Measurements from ENCODE around the gene LAX1. TPM values are rescaled to one million over a fixed set of nuclear protein-coding genes. Genes with fewer than 3 reads are reported as not detected.

Gene LAX1
- polyA plus RNA-seq, 2 of the 4 experiments (the other 2 are of a cell fraction) = not detected

GRCh38 chr1:203805689-203806088, 40.7 kb downstream of the LAX1 start:
- FAIRE-seq (no peak), DNase-seq (ENCODE audit: low read depth in 1 of 2, low spot score in 1 of 2) (no peak), ATAC-seq (no peak)
- no peak overlapping the region for H3K27ac ChIP-seq
- no peaks in the 10 kb centered on the region for H3K9me3 ChIP-seq
- TF ChIP-seq RARB (CRISPR knock-in tag; IDR thresholded peaks at IDR 0.05) = no peak
- TF ChIP-seq RAD21 (conservative IDR thresholded peaks at IDR 0.05 in 1 of 2, IDR thresholded peaks at IDR 0.05 in 1 of 2) = no peak
- peaks cover 2% of the 10 kb centered on the region; the same call in 1 of the 3 replicates for H3K4me1 ChIP-seq
- POLR2A ChIA-PET = no interaction called here
- H3K4me3 ChIP-seq = no peak overlapping the region
- no peak overlapping the region for H3K4me2 ChIP-seq
- CTCF ChIA-PET = interaction anchor here (1.0 kb wide), 1 partner anchor 13 kb away, joined by 4 read pairs; no protein-coding TSS in a partner anchor
- 96% methylated on average over 7 of the region's 7 CpGs for WGBS (ENCODE audit: missing lambda C conversion rate)

GRCh38 chr1:203807196-203807595, 42.2 kb downstream of the LAX1 start:
- Histone ChIP-seq H3K4me3 (no peak overlapping the region), H3K4me2 (no peak overlapping the region), H3K4me1 (no peaks in the 10 kb centered on the region), H3K27ac (no peak overlapping the region), H3K9me3 (no peaks in the 10 kb centered on the region)
- no peak for ATAC-seq
- POLR2A ChIA-PET = interaction anchor here (0.6 kb wide), 1 partner anchor 17 kb away, joined by 3 read pairs; no protein-coding TSS in a partner anchor
- FAIRE-seq = no peak
- CTCF ChIA-PET = interaction anchor here (0.7 to 1.3 kb wide), 4 partner anchors 10 to 687 kb away, joined by 3 to 4 read pairs (median 4); no protein-coding TSS in a partner anchor
- DNase-seq (ENCODE audit: low read depth in 1 of 2, low spot score in 1 of 2) = no peak
- TF ChIP-seq EHF (CRISPR knock-in tag; IDR thresholded peaks at IDR 0.05) (no peak), ZFP36 (IDR thresholded peaks at IDR 0.05; ENCODE audit: borderline replicate concordance, partially characterized antibody) (no peak), JUN (IDR thresholded peaks at IDR 0.05) (no peak), GATA3 (IDR thresholded peaks at IDR 0.05; ENCODE audit: borderline replicate concordance) (no peak), MAFK (IDR thresholded peaks at IDR 0.05; ENCODE audit: partially characterized antibody) (no peak), POLR2A (IDR thresholded peaks at IDR 0.05; ENCODE audit: low read length) (no peak), HES2 (IDR thresholded peaks at IDR 0.05) (no peak), RFX5 (IDR thresholded peaks at IDR 0.05) (no peak), FOSB (CRISPR knock-in tag; IDR thresholded peaks at IDR 0.05) (no peak), NPAS2 (CRISPR knock-in tag; IDR thresholded peaks at IDR 0.05; ENCODE audit: borderline replicate concordance) (no peak), JUNB (IDR thresholded peaks at IDR 0.05) (no peak), NR3C1 (IDR thresholded peaks at IDR 0.05) (no peak), MAZ (IDR thresholded peaks at IDR 0.05; ENCODE audit: borderline replicate concordance, low read depth, low read length) (no peak), ATOH8 (CRISPR knock-in tag; IDR thresholded peaks at IDR 0.05; ENCODE audit: low read depth) (no peak), ESRRA (IDR thresholded peaks at IDR 0.05; ENCODE audit: borderline replicate concordance, low read length) (no peak), HDAC2 (IDR thresholded peaks at IDR 0.05) (no peak), CHD4 (IDR thresholded peaks at IDR 0.05; ENCODE audit: borderline replicate concordance) (no peak), BCL3 (IDR thresholded peaks at IDR 0.05) (no peak)
- WGBS (ENCODE audit: missing lambda C conversion rate) = 98% methylated on average over 2 of the region's 2 CpGs

- Histone ChIP-seq H3K9me3 (no peaks in the 10 kb centered on the region), H3K4me3 (no peak overlapping the region), H3K4me2 (no peak overlapping the region), H3K27ac (no peak overlapping the region), H3K4me1 (no peaks in the 10 kb centered on the region)
- TF ChIP-seq KDM1A (IDR thresholded peaks at IDR 0.05; ENCODE audit: low read depth) (no peak), PHF8 (IDR thresholded peaks at IDR 0.05; ENCODE audit: borderline replicate concordance, low read depth) (no peak), HMGXB4 (CRISPR knock-in tag; IDR thresholded peaks at IDR 0.05; ENCODE audit: borderline replicate concordance) (no peak), EP300 (IDR thresholded peaks at IDR 0.05) (no peak), SREBF2 (IDR thresholded peaks at IDR 0.05) (no peak), MAX (IDR thresholded peaks at IDR 0.05) (no peak), MAFK (IDR thresholded peaks at IDR 0.05; ENCODE audit: partially characterized antibody) (no peak), CBX8 (IDR thresholded peaks at IDR 0.05) (no peak), NFE2L2 (conservative IDR thresholded peaks at IDR 0.05; ENCODE audit: low read length) (no peak), CHD4 (IDR thresholded peaks at IDR 0.05; ENCODE audit: borderline replicate concordance) (no peak)
- no peak for DNase-seq (ENCODE audit: low read depth in 1 of 2, low spot score in 1 of 2)
- FAIRE-seq = no peak
- POLR2A ChIA-PET = no interaction called here
- no peak for ATAC-seq
- CTCF ChIA-PET = interaction anchor here (0.8 to 1.2 kb wide), 2 partner anchors 10 to 25 kb away, joined by 3 to 6 read pairs; no protein-coding TSS in a partner anchor
- 100% methylated on average over 2 of the region's 2 CpGs for WGBS (ENCODE audit: missing lambda C conversion rate)
Measured at GRCh38 chr1:203813581-203814341, 48.8 kb downstream of the LAX1 start.
